ENCODE results near the gene ZBTB46. TPM values are rescaled to one million over a fixed set of nuclear protein-coding genes. Genes with fewer than 3 reads are reported as not detected.
"Not testable (repeated sequence)": the region's sequence is repeated elsewhere in the genome, so short reads cannot be mapped to it uniquely, and the experiment has no call there.

Gene ZBTB46
- total RNA-seq, 1 donor: 36.4 TPM

DNA sequence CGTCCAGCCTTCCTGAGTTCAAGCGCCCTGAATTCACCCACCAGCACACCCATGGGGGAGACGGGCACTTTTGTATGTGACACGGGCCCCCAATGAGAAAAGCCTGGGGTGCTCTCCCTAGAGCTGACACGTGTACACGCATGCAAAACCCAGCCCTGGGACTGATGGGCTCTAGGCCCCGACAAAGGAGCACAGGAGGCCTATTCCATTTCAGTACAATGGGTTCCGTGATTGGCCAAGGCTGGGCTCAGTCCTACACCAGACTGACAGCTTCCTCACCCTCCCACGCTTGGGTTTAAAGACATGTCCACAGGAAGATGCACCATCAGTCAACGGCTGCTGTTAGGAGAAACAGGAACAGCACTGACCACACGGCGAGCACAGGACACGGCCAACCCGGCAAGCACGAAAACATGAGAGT is 8.8 kb downstream of the ZBTB46 start:
- no peak for DNase-seq (ENCODE audit: low read depth in 2 of 3, low spot score in 2 of 3)

DNA sequence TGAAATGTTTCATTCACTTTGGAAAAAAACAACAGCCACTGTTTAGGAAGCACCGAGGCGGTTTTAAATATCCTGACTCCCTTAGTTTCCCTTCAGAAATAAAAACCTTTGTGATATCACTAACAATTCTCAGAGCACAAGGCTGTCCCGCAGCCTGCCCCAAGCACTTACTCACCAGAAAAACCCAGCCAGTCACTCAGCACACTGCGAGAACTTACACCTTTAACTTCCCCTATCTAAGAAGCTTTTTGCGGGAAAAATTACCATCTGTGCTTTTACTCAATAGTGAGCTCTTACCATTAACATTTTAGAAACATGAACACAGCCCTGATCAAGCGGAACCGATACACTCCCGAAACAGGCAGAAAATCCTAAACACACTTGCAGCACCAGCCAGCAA is 9.3 kb downstream of the ZBTB46 start:
- no peak for DNase-seq (ENCODE audit: low read depth in 2 of 3, low spot score in 2 of 3)

DNA sequence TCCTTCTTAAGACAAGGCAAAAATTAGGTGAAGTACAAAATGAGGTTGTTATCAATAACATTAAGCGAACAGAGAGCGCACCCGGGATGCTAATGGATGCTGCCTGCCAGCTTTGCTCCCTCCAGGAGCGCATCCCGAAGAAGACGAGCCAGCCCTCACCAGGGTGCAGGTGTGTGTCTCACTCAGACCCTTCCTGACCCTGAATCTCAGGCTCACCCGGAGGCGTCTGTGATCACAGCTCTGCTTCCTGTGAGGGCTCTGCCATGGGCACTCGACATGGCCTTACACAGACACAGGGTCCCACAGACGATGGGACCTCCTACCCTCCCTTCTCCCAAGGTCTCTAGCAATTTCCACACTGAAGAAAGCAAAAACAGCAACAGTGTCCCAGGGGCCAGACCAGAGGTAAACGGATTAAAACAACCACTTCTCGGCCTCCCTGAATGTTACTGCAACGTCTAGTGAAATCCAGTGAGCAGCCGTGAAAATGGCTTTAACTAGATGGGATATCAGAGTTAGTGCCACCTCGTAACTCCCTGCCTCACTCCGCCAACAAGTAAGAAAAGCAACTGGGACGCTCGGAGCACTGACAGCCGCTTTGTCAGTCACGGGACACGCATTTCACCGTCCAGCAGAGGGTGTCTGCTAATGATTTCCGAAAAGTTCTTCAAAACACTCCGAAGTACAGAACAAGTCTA is 11.7 kb downstream of the ZBTB46 start:
- peak in 1 of 3 donors; percentile 42 for DNase-seq (ENCODE audit: low read depth in 2 of 3, low spot score in 2 of 3)

DNA sequence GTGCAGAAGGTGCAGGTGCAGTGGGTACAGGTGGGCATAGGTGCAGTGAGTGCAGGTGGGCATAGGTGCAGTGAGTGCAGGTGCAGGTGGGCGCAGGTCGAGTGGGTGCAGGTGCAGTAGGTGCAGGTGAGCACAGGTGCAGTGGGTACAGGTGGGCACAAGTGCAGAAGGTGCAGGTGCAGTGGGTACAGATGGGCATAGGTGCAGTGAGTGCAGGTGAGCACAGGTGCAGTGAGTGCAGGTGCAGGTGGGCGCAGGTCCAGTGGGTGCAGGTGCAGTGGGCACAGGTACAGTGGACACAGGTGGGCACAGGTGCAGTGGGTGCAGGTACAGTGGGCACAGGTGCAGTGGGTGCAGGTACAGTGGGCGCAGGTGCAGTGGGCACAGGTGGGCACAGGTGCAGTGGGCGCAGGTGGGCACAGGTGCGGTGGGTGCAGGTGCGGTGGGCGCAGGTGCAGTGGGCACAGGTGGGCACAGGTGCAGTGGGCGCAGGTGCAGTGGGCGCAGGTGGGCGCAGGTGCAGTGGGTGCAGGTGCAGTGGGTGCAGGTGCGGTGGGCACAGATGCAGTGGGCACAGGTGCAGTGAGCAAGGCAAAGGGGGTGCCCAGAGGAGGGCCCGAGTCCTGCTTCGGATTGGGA is 15.3 kb downstream of the ZBTB46 start:
- no peak for DNase-seq (ENCODE audit: low read depth in 2 of 3, low spot score in 2 of 3)

DNA sequence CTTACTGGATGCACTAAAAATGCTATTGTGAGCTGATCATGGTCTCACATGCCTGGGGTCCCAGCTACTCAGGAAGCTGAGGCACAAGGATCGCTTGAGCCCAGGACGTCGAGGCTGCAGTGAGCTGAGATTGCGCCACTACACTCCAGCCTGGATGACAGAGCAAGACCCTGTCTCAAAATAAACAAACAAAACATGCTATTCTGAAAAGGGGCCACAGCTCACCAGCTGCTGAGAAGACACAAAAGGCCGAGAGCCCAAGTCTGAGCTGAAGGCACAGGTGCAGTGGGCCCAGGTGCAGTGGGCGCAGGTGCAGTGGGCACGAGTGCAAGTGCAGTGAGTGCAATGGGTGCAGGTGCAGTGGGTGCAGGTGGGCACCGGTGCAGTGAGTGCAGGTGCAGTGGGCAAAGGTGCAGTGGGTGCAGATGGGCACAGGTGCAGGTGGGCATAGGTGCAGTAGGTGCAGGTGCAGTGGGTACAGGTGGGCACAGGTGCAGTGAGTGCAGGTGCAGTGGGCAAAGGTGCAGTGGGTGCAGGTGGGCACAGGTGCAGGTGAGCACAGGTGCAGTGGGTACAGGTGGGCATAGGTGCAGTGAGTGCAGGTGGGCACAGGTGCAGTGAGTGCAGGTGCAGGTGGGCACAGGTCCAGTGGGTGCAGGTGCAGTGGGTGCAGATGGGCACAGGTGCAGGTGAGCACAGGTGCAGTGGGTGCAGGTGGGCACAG is 16.0 kb downstream of the ZBTB46 start:
- no peak for DNase-seq (ENCODE audit: low read depth in 2 of 3, low spot score in 2 of 3)

DNA sequence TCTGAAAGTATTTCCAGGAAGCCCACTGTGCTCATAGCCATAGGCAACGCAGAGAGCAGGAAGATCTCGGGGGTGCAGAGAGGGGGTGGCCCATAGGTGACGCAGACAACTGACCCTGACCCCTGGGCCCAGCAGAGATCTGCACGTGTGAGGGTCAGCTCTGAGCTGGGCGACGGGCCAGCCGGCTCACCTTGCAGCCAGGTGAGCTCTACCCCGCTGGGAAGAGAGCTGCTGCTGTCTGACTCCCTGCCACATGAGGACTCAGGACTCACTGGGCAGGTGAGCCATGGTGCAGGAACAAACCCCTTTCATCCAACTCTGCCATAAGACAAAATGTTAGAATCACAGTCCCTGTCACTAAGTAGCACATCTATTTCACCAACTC is 19.6 kb downstream of the ZBTB46 start:
- DNase-seq (ENCODE audit: low read depth in 2 of 3, low spot score in 2 of 3): no peak

DNA sequence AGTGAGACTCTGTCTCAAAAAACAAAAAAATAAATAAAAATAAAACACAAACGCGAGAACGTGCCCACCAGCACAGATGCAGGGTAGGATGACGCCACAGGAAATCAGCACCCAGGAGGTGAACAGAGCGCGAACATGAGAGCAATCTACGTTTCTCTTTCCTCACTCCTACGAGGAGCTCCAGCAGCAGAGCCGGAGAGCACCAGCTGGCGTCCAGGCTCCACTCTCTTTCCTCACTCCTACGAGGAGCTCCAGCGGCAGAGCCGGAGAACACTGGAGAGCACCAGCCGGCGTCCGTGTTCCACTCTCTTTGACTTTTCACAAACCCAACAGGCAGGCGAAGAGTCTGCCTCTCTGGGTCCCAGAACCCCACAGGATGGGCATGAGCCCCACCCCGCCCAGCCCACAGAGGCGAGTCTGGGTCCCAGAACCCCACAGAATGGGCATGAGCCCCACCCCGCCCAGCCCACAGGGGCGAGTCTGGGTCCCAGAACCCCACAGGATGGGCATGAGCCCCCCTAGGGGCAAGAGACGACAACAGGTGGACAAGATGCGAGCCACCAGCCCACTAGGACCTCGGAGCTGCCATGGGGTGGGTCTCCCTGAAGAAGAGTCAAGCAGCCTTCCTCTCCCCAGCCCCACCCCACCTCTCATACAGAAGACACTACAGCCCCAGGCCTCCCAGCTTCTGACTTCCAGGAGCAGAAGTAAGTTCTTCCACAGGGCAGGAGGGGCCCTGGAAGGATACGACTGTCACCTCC is 20.2 kb downstream of the ZBTB46 start:
- no peak for DNase-seq (ENCODE audit: low read depth in 2 of 3, low spot score in 2 of 3)

DNA sequence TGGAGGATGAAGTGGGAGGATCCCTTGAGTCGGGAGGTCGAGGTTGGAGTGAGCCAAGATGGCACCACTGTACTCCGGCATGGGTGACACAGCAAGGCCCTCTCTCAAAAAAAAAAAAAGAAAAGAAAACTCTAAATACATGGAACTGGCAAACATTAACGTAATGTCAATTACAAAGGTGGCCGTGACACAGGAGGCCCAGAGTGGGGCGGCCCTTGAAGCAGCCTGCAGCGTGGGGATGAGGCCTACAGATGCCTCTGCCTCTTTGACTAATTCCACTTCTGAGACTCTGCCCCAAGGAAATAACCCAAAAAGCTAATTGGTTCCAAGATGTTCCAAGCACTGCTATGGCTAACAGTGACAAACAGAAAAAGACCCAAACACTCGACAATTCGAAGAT is 21.2 kb downstream of the ZBTB46 start:
- DNase-seq (ENCODE audit: low read depth in 2 of 3, low spot score in 2 of 3): no peak

DNA sequence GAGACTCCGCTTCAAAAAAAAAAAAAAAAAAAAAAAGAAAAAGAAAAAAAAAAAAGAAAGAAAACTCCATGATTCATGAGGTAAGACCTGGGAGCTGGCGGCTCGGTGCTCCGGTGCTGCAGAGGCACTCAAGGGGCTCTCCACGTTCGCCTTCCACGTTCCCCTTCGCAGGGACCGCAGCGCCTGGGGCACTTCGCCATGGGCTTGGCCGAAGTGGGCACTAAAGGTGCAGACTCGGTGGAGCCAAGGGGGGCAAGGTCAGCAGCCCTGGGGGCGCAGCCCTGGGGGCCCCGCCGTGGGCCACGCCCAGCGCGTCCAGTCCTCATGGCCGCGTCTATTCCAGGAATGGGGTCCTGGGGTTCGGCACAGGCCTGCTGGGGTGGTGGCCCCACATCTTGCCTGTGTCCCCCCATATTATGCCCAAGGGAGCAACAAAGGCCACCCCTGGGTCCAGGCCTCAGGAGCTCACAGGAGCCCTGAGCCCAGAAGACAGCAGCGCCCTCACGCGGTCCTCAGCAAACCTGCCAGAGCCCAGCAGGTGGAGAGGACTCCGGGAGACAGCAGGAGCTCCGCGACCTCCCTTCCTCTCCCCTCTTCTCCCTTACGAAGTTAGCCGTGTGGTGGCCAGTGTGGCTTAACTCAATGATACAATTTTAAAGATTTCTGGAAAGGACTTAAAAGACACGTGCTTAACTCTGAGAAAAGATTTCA is 21.9 kb downstream of the ZBTB46 start:
- no peak for DNase-seq (ENCODE audit: low read depth in 2 of 3, low spot score in 2 of 3)

DNA sequence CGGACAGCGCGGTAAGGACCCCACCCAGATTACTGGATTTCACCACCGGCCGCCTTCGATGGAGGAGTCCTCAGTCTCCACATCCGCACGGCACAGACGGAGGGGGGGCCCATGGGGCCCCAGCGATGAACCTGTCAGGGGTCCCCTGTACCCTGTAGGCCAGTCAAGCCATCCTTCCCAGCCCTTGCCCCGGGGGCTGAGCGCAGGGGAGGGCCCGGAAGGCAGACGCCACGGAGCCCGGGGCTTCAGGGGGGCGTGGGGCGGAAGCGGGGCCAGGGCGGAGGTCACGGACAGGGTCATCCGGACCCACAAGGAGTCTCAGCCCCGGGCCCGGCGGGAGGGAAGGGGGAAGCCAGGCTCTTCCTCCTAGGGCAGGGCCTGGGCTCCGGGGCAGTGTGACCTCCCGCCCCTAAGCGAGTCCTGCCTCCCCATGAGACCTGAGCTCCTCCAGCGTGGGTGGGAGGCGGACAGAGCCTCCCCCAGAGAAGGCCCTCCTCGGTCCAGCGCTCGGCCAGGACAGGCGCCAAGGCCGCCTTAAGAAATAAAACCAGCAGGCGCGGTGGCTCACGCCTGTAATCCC is 22.8 kb downstream of the ZBTB46 start:
- DNase-seq (ENCODE audit: low read depth in 2 of 3, low spot score in 2 of 3): no peak

DNA sequence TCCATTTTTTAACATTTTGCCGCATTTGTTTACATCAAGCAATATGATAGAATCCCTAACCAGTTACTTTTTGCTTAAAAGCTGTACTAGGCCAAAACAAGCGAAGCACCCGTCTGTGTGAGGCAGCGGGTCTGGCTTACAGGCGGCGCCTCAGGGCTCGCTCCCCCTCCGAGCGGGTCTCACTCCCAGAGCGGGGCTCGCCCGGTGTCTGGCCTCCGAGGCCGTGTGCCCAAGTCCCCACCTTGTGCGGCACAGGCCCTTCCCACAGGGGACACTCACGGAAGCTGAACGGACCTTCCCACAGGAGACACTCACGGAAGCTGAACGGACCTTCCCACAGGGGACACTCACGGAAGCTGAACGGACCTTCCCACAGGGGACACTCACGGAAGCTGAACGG is 23.4 kb downstream of the ZBTB46 start:
- no peak for DNase-seq (ENCODE audit: low read depth in 2 of 3, low spot score in 2 of 3)

DNA sequence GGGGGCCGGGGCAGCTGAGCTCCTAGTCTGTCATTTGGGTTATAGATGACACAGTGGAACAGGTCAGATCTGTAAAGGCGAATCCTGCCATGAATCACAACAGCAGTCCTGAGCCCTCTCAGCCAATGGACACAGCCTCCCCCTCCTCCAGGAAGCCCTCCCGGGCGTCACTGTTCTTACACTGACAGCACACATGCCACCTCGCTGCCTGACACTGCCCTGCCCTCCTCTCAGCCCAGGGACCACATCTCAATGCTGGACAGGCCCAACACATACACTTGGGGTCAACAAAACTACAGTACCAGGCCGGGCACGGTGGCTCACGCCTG is 26.8 kb downstream of the ZBTB46 start:
- no peak for DNase-seq (ENCODE audit: low read depth in 2 of 3, low spot score in 2 of 3)

DNA sequence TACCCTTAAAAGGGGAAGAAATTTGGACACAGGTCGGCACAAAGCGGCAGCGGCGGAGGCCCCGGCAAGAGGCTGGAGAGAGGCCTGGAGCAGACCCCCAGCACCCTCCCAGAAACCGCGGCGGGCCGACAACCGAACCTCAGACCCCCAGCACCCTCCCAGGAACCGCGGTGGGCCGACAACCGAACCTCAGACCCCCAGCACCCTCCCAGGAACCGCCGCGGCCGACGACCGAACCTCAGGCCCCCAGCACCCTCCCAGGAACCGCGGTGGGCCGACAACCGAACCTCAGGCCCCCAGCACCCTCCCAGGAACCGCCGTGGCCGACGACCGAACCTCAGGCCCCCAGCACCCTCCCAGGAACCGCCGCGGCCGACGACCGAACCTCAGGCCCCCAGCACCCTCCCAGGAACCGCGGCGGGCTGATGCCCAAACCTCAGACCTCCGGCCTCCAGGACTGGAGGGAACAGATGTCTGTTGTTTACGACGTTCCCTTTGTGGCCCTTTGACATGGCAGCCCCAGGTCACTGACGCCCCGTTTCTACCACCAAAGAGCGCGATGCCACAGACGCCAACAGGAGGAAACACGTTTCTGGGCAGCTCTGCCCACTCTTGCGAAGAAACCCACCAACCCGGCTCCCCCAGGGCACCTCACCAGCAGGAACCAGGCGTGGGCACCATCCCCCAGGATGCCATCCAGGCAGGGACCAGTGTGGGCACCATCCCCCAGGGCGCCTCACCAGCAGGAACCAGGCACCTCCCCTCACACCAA is 28.4 kb downstream of the ZBTB46 start:
- DNase-seq (ENCODE audit: low read depth in 2 of 3, low spot score in 2 of 3): no peak

DNA sequence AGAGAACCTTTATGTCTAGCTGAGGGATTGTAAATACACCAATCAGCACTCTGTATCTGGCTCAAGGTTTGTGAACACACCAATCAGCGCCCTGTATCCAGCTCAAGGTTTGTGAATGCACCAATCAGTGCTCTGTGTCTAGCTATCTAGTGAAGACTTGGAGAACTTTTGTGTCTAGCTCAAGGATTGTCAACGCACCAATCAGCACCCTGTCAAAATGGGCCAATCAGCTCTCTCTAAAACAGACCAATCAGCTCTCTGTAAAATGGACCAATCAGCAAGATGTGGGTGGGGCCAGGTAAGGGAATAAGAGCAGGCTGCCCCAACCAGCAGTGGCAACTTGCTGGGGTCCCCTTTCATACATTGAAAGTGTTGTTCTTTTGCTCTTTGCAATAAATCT is 29.9 kb downstream of the ZBTB46 start:
- peak in 1 of 3 donors; percentile 25 for DNase-seq (ENCODE audit: low read depth in 2 of 3, low spot score in 2 of 3)

DNA sequence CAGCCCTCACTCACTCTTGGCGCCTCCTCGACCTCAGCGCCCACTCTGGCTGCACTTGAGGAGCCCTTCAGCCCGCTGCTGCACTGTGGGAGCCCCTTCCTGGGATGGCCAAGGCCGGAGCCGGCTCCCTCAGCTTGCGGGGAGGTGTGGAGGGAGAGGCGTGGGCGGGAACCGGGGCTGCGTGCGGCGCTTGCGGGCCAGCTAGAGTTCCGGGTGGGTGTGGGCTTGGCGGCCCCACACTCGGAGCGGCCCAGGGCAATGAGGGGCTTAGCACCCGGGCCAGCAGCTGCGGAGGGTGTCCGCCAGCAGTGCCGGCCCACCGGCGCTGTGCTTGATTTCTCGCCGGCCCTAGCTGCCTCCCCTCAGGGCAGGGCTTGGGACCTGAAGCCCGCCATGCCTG is 30.7 kb downstream of the ZBTB46 start:
- not testable (repeated sequence) for DNase-seq (ENCODE audit: low read depth in 2 of 3, low spot score in 2 of 3)

DNA sequence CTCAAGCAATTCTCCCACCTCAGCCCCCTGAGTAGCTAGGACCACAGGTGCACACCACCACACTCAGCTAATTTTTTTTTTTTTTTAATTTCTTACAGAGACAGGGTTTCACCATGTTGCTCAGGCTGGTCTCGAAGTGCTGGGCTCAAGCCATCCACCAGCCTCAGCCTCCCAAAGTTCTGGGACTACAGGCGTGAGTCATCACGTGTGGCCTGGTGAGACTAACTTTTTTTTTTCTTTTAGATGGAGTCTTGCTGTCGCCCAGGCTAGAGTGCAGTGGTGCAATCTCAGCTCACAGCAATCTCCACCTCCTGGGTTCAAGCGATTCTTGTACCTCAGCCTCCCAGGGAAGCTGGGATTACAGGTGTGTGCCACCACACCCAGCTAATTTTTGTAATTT is 31.9 kb downstream of the ZBTB46 start:
- DNase-seq (ENCODE audit: low read depth in 2 of 3, low spot score in 2 of 3): not testable (repeated sequence)

DNA sequence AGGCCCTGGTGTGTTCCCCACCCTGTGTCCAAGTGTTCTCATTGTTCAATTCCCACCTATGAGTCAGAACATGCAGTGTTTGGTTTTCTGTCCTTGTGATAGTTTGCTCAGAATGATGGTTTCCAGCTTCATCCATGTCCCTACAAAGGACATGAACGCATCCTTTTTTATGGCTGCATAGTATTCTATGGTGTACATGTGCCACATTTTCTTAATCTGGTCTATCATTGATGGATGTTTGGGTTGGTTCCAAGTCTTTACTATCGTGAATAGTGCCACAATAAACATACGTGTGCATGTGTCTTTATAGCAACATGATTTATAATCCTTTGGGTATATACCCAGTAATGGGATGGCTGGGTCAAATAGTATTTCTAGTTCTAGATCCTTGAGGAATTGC is 33.9 kb downstream of the ZBTB46 start:
- not testable (repeated sequence) for DNase-seq (ENCODE audit: low read depth in 2 of 3, low spot score in 2 of 3)

DNA sequence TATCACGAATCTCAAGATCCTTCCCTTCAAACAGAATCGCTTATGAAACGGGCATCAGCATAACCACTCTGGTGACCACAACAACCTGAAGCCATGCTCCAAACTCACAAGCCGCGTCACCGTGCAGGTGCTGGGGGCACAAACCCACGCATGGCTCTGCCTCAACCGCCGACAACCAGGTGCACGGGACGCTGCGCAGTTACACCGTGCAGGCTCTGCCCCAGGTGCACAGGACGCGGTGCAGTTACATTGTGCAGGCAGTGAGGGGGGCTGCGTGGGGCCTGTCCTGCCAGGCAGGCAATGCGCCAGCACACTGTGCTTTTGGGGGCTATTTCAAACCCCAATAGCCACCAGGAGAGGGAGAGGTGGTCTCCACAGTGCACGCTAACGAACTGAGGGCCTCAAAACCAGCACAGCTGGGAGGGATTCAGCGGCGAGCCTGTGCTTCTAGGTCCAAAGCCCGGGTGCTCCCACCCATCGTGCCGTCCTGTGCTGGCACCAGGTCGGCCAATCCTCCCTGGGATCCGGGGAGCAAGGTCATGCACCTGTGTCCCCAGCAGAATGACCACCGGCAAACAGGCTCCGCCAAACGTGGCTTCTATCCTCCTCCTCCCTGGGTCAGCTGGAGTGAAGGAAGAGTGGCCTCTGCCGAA is 35.8 kb downstream of the ZBTB46 start:
- DNase-seq (ENCODE audit: low read depth in 2 of 3, low spot score in 2 of 3): no peak

DNA sequence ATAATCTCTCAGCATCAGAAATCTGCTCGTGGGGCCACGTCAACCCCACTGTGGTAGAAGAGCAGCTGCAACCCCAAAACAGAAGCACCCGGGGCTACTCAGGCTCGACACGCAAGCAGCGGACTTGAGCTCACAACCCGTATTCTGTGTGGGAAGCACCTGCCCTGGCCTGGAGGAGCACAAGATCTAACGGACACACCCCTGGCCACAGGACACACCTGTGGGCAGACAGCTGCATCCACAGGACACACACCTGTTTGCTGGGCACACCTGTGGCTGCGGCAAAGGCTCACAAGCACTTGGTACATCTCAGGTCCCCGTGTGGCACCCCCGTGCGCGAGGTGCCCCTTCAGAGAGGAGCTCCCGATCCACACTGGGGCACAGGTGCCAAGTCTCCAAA is 36.5 kb downstream of the ZBTB46 start:
- DNase-seq (ENCODE audit: low read depth in 2 of 3, low spot score in 2 of 3): no peak
